Neural progenitor cell (in vitro differentiated cells): ENCODE data around the gene CERS4.
"Not testable (repeated sequence)": the region's sequence is repeated elsewhere in the genome, so short reads cannot be mapped to it uniquely, and the experiment has no call there.

Source experiments
- EZH2 ChIP-seq: fragments of 200-600 bp; sonication (generic); IDR thresholded peaks from 2 replicates; pipeline ENCODE4 v1.6.1; 2017; ENCODE audit warnings: antibody characterized with exemption, mild to moderate bottlenecking, moderate library complexity
- EZH2phosphoT487 ChIP-seq: fragments of 200-600 bp; sonication (generic); IDR thresholded peaks from 2 replicates; pipeline ENCODE4 v1.6.1; 2017; ENCODE audit warnings: antibody characterized with exemption
- TF ChIP-seq, protein P1 (sequence below): fragments of 200-600 bp; sonication (generic); IDR thresholded peaks from 2 replicates; pipeline ENCODE4 v1.5.1; 2017; ENCODE audit warnings: antibody characterized with exemption, mild to moderate bottlenecking

GRCh38 chr19:8264248-8264647 is 55.1 kb downstream of the CERS4 start:
- TF ChIP-seq, protein P1, sequence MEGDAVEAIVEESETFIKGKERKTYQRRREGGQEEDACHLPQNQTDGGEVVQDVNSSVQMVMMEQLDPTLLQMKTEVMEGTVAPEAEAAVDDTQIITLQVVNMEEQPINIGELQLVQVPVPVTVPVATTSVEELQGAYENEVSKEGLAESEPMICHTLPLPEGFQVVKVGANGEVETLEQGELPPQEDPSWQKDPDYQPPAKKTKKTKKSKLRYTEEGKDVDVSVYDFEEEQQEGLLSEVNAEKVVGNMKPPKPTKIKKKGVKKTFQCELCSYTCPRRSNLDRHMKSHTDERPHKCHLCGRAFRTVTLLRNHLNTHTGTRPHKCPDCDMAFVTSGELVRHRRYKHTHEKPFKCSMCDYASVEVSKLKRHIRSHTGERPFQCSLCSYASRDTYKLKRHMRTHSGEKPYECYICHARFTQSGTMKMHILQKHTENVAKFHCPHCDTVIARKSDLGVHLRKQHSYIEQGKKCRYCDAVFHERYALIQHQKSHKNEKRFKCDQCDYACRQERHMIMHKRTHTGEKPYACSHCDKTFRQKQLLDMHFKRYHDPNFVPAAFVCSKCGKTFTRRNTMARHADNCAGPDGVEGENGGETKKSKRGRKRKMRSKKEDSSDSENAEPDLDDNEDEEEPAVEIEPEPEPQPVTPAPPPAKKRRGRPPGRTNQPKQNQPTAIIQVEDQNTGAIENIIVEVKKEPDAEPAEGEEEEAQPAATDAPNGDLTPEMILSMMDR = not testable (repeated sequence)
- not testable (repeated sequence) for TF ChIP-seq EZH2, EZH2phosphoT487
